ENCODE data around the gene MRPS6. TPM values are rescaled to one million over a fixed set of nuclear protein-coding genes. Genes with fewer than 3 reads are reported as not detected.

Gene MRPS6
- total RNA-seq, 1 donor from 2014 or later, result 26.4 TPM

DNA sequence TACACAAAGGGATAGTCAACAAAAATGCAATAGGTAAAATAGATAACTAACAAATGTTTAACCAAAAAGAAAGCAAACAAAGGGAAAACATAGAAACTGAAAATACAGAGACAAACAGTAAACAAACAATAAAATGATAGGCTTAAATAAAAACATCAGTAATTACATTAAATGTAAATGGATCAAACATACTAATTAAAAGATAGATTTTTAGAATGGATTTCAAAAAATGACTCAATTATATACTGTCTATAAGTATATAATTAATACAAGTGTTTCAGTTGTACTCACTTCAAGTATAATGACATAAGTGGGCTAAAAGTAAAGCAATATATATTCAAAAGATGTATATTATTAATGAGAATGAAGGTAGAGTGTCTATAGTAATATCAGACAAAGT, 101.1 kb downstream of the MRPS6 start:
- no peak for DNase-seq (ENCODE audit: extremely low read depth, low read depth, low spot score)

GRCh38 chr21:34176448-34176847, 103.1 kb downstream of the MRPS6 start:
- no peak for DNase-seq (ENCODE audit: extremely low read depth, low read depth, low spot score)

- DNase-seq (ENCODE audit: extremely low read depth, low read depth, low spot score), result no peak
These were observed 104.7 kb downstream of the MRPS6 start for GRCh38 chr21:34177919-34178567.

GRCh38 chr21:34179204-34179935, 106.0 kb downstream of the MRPS6 start:
- DNase-seq (ENCODE audit: extremely low read depth, low read depth, low spot score), result no peak

DNA sequence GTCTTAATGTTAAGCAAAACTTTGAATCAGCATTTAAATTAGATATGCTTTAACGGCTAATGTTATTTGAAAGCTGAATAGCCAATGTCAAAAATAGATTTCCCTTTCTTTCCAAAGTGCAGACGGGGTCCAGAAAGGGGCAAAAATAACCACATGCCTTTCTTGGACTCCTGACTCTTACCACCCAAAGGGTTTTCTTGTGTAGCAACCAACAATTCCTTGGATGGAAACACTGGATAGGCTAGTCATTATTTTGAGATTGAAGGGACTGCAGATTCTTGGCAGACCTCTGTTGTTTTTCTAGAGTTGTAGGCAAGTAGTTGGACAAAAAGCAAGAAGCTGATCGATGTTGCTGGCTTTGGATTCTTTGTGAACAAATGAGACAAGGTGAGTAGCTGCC, 107.0 kb downstream of the MRPS6 start:
- no peak for DNase-seq (ENCODE audit: extremely low read depth, low read depth, low spot score)

GRCh38 chr21:34180826-34181359, 107.5 kb downstream of the MRPS6 start:
- DNase-seq (ENCODE audit: extremely low read depth, low read depth, low spot score), result no peak

DNA sequence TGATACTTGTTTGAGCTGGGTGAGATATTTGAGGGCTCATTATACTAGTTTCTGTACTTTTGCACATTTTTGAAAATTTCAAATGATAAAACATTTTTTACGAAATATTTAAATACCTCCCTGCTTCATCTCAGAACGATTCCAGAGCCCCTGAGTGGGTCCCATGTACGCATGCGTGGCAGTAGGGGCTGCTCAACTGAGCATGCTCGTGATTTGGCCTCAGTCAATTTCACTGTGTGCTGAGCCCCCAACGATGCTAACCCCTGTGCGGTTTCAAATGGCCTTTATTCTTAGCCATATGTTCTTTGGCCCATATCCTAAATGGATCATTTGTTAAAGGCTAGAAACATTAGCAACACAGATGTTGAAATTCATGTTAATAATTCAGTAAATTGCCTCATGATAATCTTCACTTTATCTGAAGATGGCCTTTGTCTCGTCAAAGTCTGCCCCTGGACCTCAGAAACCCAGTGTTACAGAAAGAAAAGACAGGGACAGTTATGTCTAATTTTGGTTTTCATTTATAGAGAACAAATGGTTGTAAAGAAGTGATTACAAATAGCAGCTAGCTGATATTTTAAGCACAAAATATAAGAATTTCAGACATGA, 108.2 kb downstream of the MRPS6 start:
- DNase-seq (ENCODE audit: extremely low read depth, low read depth, low spot score), result no peak

GRCh38 chr21:34182436-34182835, 109.1 kb downstream of the MRPS6 start:
- no peak for DNase-seq (ENCODE audit: extremely low read depth, low read depth, low spot score)

DNA sequence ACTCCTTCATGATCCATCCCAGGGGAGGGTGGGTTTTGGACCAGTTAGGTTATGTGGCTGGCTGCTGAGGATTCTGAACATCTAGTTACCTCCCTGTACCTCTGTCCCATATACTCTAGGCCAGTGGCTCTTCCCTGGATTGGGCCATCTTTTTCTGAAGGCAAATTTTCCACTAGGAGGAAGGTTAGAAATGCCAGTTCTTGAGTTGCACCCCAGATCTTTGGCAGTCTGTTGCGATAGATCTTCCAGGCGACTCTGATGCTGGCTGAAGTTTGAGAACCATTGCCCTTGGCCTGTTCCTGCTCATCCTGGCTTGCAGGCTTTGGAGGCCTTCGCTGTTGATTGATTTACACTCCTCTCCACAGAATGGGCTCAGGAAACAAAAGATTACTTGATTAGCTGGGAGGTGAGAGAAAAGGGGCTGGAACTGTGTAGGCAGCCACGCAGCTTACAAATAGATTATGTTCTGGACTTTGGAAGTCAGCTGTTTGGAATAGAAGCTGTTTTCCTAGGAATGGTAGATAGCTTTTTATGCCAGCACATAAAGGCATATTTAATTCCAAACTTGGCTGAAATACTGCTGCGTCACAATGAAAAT, 110.1 kb downstream of the MRPS6 start:
- no peak for DNase-seq (ENCODE audit: extremely low read depth, low read depth, low spot score)

GRCh38 chr21:34184232-34184631, 110.9 kb downstream of the MRPS6 start:
- DNase-seq (ENCODE audit: extremely low read depth, low read depth, low spot score), result no peak

DNA sequence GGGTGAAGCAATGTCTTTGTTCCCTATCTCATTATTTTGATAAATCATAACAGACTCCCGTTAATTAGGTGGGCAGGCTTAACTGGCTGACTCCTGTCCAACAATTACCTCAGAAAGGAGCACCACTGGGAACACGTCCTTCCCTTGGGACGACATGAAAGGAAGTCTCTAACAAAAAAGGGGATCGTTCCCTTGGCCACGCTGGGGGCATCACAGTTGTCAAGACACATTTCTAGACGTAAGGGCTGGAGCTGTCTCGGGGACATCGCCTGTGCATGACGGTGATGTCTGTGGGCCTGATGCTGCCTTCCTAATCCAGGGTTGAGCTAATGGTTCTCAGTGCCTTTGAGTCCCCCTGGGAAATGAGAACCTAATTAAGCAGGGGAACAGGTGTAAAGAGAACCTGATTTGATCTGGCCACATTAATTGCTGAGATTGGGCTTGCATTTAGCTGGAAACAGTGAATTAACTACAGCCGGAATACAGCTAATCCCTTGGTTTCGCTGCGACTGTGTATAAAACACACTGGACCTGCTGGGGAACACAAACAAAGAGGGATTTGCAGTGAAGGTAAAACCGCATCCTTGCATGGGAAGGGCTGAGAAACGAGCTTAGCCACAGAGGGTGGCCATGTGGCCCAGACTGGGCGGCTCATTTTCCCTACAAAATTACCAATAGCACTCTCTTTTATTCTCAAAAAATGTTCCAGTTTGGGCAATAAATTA, 111.8 kb downstream of the MRPS6 start:
- no peak for DNase-seq (ENCODE audit: extremely low read depth, low read depth, low spot score)

- no peak for DNase-seq (ENCODE audit: extremely low read depth, low read depth, low spot score)
These were observed 112.8 kb downstream of the MRPS6 start for GRCh38 chr21:34186109-34186719.

DNA sequence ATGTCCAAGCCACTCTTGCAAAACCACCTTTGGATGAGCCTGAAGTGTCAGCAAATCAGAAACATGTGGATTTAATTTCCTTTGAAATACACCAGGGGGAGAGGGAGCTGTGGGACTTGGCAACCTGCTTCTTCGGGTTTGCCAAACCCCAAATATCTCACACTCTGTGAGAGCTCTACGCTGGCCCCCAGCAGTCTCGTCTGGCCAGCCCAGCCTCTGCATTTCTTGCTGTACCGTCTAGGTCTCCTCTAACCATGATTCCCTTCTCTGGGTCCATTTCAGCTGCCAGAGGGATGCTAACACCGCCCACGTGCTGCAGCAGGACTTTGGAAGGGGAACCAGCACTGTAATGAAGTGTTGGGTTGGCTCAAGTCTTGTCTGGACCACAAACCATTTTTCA, 114.6 kb downstream of the MRPS6 start:
- no peak for DNase-seq (ENCODE audit: extremely low read depth, low read depth, low spot score)

- DNase-seq (ENCODE audit: extremely low read depth, low read depth, low spot score), result no peak
These were observed 116.1 kb downstream of the MRPS6 start for GRCh38 chr21:34189506-34189905.

- DNase-seq (ENCODE audit: extremely low read depth, low read depth, low spot score), result no peak
These were observed 117.4 kb downstream of the MRPS6 start for GRCh38 chr21:34190576-34191321.

DNA sequence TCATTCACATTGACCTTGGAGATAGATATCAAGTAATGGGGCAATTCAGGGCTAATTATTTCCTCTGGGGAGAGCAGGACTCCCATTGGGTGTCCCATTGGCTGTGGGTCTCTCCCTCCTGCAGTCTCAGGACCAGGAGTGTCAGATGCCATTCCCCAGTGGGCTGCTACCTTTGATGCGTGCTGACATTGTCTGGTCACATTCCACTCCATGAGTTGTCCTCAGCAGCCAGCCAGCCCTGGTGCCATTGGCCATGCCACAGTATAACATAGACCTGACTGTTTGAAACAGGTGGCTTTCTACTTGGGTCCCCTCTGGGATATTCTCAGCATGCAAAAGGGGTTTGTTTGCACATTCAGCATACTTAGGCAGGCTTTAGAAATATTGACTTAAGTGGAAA, 118.5 kb downstream of the MRPS6 start:
- DNase-seq (ENCODE audit: extremely low read depth, low read depth, low spot score), result no peak

Data from glomerular endothelial cell (primary cell).